A549 (cell line): ENCODE results near the gene TRMT1.

Experiments used
- BHLHE40 ChIP-seq: IDR thresholded peaks from 2 replicates; pipeline ENCODE4 v1.6.1; 2012; ENCODE audit warnings: low read depth, low read length, inconsistent platforms
- EHMT2 ChIP-seq: fragments of 200-600 bp; sonication (generic); IDR thresholded peaks from 2 replicates; pipeline ENCODE4 v1.6.1; 2016; ENCODE audit warnings: antibody characterized with exemption, low read depth, mild to moderate bottlenecking, moderate library complexity
- EP300 ChIP-seq, 2 experiments: fragments of >200 bp; sonication (Bioruptor Twin); formaldehyde crosslinking; IDR thresholded peaks; 2 replicates in 1 of 2; 3 replicates in 1 of 2; pipeline ENCODE4 v1.6.1; 2016 to 2017
- PHF8 ChIP-seq: fragments of 200-600 bp; sonication (generic); IDR thresholded peaks from 2 replicates; pipeline ENCODE4 v1.6.1; 2016; ENCODE audit warnings: low read depth, mild to moderate bottlenecking, antibody characterized with exemption, moderate library complexity, borderline replicate concordance
- RAD21 ChIP-seq, 2 experiments: fragments of >200 bp in 1 of 2; sonication (Bioruptor Twin) in 1 of 2; formaldehyde crosslinking in 1 of 2; IDR thresholded peaks in 1 of 2; conservative IDR thresholded peaks in 1 of 2; 2 replicates in 1 of 2; 3 replicates in 1 of 2; pipeline ENCODE4 v1.6.1; 2012 to 2018; ENCODE audit warnings: inconsistent platforms in 1 of 2
- SMC3 ChIP-seq: fragments of >200 bp; sonication (Bioruptor Twin); formaldehyde crosslinking; IDR thresholded peaks from 3 replicates; pipeline ENCODE4 v1.6.1; 2018; ENCODE audit warnings: inconsistent platforms
- ZC3H11A ChIP-seq: fragments of 450-650 bp; IDR thresholded peaks from 2 replicates; pipeline ENCODE4 v1.6.1; 2014; ENCODE audit warnings: antibody characterized with exemption, mild to moderate bottlenecking
- TF ChIP-seq, protein P1 (sequence below): fragments of >200 bp; sonication (Bioruptor Twin); formaldehyde crosslinking; IDR thresholded peaks from 3 replicates; pipeline ENCODE4 v1.5.1; 2016
- TF ChIP-seq, protein P2 (sequence below): fragments of 200-600 bp; sonication (generic); IDR thresholded peaks from 2 replicates; pipeline ENCODE4 v1.6.1; 2016; ENCODE audit warnings: antibody characterized with exemption, mild to moderate bottlenecking, moderate library complexity

DNA sequence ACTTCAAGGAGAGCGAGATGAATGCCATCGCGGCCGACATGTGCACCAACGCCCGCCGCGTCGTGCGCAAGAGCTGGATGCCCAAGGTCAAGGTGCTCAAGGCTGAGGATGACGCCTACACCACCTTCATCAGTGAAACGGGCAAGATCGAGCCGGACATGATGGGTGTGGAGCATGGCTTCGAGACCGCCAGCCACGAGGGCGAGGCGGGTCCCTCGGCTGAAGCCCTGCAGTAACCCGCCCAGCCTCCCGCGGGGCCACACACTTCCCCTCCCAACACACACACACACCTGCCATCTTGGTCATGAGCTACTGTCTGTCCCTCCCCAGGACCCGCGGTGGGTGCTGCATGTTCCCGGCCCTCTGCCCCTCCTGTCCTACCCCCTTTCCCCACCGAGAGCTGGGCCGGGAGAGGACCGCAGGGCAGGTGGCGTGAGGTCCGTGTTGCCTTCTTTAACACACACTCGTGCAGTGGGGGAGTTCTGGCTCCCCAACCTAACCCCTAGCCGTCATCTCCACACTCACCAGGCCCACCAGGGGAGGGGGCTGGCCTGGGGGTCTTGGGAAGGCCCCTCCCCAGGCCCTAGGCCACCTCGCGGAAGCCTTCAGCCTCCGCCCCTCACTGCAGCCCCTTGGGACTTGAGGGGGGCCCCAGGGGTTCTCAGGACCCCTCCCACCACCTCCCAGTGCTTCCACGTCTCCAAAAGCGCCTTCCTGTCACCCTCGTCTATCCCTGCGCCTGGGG is 21.8 kb upstream of the TRMT1 start:
- TF ChIP-seq EP300 (IDR thresholded peaks at IDR 0.05) (no peak), ZC3H11A (no peak), BHLHE40 (no peak), RAD21 (conservative IDR thresholded peaks at IDR 0.05 in 1 of 2, IDR thresholded peaks at IDR 0.05 in 1 of 2) (no peak), SMC3 (no peak), PHF8 (no peak), EHMT2 (no peak)
- TF ChIP-seq, protein P1, sequence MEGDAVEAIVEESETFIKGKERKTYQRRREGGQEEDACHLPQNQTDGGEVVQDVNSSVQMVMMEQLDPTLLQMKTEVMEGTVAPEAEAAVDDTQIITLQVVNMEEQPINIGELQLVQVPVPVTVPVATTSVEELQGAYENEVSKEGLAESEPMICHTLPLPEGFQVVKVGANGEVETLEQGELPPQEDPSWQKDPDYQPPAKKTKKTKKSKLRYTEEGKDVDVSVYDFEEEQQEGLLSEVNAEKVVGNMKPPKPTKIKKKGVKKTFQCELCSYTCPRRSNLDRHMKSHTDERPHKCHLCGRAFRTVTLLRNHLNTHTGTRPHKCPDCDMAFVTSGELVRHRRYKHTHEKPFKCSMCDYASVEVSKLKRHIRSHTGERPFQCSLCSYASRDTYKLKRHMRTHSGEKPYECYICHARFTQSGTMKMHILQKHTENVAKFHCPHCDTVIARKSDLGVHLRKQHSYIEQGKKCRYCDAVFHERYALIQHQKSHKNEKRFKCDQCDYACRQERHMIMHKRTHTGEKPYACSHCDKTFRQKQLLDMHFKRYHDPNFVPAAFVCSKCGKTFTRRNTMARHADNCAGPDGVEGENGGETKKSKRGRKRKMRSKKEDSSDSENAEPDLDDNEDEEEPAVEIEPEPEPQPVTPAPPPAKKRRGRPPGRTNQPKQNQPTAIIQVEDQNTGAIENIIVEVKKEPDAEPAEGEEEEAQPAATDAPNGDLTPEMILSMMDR = no peak
- TF ChIP-seq, protein P2, sequence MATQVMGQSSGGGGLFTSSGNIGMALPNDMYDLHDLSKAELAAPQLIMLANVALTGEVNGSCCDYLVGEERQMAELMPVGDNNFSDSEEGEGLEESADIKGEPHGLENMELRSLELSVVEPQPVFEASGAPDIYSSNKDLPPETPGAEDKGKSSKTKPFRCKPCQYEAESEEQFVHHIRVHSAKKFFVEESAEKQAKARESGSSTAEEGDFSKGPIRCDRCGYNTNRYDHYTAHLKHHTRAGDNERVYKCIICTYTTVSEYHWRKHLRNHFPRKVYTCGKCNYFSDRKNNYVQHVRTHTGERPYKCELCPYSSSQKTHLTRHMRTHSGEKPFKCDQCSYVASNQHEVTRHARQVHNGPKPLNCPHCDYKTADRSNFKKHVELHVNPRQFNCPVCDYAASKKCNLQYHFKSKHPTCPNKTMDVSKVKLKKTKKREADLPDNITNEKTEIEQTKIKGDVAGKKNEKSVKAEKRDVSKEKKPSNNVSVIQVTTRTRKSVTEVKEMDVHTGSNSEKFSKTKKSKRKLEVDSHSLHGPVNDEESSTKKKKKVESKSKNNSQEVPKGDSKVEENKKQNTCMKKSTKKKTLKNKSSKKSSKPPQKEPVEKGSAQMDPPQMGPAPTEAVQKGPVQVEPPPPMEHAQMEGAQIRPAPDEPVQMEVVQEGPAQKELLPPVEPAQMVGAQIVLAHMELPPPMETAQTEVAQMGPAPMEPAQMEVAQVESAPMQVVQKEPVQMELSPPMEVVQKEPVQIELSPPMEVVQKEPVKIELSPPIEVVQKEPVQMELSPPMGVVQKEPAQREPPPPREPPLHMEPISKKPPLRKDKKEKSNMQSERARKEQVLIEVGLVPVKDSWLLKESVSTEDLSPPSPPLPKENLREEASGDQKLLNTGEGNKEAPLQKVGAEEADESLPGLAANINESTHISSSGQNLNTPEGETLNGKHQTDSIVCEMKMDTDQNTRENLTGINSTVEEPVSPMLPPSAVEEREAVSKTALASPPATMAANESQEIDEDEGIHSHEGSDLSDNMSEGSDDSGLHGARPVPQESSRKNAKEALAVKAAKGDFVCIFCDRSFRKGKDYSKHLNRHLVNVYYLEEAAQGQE = no peak
